Measurements from ENCODE around the gene CWC22. TPM values are rescaled to one million over a fixed set of nuclear protein-coding genes. Genes with fewer than 3 reads are reported as not detected.

The CWC22 gene
- total and polyA plus RNA-seq, 2 of the 8 experiments (the other 6 are each of a cell fraction or from before 2014, with no cell fraction given) = 3.7 to 34.0 TPM

- TF ChIP-seq, protein P1, sequence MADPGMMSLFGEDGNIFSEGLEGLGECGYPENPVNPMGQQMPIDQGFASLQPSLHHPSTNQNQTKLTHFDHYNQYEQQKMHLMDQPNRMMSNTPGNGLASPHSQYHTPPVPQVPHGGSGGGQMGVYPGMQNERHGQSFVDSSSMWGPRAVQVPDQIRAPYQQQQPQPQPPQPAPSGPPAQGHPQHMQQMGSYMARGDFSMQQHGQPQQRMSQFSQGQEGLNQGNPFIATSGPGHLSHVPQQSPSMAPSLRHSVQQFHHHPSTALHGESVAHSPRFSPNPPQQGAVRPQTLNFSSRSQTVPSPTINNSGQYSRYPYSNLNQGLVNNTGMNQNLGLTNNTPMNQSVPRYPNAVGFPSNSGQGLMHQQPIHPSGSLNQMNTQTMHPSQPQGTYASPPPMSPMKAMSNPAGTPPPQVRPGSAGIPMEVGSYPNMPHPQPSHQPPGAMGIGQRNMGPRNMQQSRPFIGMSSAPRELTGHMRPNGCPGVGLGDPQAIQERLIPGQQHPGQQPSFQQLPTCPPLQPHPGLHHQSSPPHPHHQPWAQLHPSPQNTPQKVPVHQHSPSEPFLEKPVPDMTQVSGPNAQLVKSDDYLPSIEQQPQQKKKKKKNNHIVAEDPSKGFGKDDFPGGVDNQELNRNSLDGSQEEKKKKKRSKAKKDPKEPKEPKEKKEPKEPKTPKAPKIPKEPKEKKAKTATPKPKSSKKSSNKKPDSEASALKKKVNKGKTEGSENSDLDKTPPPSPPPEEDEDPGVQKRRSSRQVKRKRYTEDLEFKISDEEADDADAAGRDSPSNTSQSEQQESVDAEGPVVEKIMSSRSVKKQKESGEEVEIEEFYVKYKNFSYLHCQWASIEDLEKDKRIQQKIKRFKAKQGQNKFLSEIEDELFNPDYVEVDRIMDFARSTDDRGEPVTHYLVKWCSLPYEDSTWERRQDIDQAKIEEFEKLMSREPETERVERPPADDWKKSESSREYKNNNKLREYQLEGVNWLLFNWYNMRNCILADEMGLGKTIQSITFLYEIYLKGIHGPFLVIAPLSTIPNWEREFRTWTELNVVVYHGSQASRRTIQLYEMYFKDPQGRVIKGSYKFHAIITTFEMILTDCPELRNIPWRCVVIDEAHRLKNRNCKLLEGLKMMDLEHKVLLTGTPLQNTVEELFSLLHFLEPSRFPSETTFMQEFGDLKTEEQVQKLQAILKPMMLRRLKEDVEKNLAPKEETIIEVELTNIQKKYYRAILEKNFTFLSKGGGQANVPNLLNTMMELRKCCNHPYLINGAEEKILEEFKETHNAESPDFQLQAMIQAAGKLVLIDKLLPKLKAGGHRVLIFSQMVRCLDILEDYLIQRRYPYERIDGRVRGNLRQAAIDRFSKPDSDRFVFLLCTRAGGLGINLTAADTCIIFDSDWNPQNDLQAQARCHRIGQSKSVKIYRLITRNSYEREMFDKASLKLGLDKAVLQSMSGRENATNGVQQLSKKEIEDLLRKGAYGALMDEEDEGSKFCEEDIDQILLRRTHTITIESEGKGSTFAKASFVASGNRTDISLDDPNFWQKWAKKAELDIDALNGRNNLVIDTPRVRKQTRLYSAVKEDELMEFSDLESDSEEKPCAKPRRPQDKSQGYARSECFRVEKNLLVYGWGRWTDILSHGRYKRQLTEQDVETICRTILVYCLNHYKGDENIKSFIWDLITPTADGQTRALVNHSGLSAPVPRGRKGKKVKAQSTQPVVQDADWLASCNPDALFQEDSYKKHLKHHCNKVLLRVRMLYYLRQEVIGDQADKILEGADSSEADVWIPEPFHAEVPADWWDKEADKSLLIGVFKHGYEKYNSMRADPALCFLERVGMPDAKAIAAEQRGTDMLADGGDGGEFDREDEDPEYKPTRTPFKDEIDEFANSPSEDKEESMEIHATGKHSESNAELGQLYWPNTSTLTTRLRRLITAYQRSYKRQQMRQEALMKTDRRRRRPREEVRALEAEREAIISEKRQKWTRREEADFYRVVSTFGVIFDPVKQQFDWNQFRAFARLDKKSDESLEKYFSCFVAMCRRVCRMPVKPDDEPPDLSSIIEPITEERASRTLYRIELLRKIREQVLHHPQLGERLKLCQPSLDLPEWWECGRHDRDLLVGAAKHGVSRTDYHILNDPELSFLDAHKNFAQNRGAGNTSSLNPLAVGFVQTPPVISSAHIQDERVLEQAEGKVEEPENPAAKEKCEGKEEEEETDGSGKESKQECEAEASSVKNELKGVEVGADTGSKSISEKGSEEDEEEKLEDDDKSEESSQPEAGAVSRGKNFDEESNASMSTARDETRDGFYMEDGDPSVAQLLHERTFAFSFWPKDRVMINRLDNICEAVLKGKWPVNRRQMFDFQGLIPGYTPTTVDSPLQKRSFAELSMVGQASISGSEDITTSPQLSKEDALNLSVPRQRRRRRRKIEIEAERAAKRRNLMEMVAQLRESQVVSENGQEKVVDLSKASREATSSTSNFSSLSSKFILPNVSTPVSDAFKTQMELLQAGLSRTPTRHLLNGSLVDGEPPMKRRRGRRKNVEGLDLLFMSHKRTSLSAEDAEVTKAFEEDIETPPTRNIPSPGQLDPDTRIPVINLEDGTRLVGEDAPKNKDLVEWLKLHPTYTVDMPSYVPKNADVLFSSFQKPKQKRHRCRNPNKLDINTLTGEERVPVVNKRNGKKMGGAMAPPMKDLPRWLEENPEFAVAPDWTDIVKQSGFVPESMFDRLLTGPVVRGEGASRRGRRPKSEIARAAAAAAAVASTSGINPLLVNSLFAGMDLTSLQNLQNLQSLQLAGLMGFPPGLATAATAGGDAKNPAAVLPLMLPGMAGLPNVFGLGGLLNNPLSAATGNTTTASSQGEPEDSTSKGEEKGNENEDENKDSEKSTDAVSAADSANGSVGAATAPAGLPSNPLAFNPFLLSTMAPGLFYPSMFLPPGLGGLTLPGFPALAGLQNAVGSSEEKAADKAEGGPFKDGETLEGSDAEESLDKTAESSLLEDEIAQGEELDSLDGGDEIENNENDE (IDR thresholded peaks at IDR 0.05; ENCODE audit: insufficient replicate concordance, low read length) = no peak
- no peak for TF ChIP-seq SRF (IDR thresholded peaks at IDR 0.05; ENCODE audit: low read depth, low read length)
- TF ChIP-seq SIRT6 (IDR thresholded peaks at IDR 0.05; ENCODE audit: low read length) = no peak
- TF ChIP-seq CTBP2 (IDR thresholded peaks at IDR 0.05; ENCODE audit: borderline replicate concordance, insufficient read depth, insufficient read length, low read length) = no peak
- TF ChIP-seq JUN (IDR thresholded peaks at IDR 0.05; ENCODE audit: low read depth, low read length) = no peak
- no peak for TF ChIP-seq TEAD4 (IDR thresholded peaks at IDR 0.05; ENCODE audit: low read depth, low read length)
- no peak for TF ChIP-seq TAF7 (optimal IDR thresholded peaks at IDR 0.05; ENCODE audit: borderline replicate concordance, low read depth, low read length)
- TF ChIP-seq EGR1 (IDR thresholded peaks at IDR 0.05; ENCODE audit: borderline replicate concordance, low read depth, low read length) = no peak
- no peak for TF ChIP-seq HDAC6 (IDR thresholded peaks at IDR 0.05; ENCODE audit: low read depth, low read length)
- TF ChIP-seq CREB1 (IDR thresholded peaks at IDR 0.05) = no peak
- no peak for TF ChIP-seq ATF3 (IDR thresholded peaks at IDR 0.05; ENCODE audit: insufficient read depth, low read depth, low read length)
These were observed 23.7 kb downstream of the CWC22 start (continued) for GRCh38 chr2:179983250-179983932.

Measured in H1 (cell line).